H9 (cell line): Measurements from ENCODE around the gene RASA3. TPM values are rescaled to one million over a fixed set of nuclear protein-coding genes. Genes with fewer than 3 reads are reported as not detected.

Experiments used
- DNase-seq: peaks from one replicate; pipeline ENCODE4 v3.0.0-alpha.2; 2017
- H2AFZ ChIP-seq: one replicate; pipeline ENCODE4 v1.6.1; 2013; ENCODE audit warnings: mild to moderate bottlenecking, low read length, control low read depth, moderate library complexity
- H2AK5ac ChIP-seq: 2 replicates; pipeline ENCODE4 v1.6.1; 2013; ENCODE audit warnings: low read length, control low read depth, mixed read lengths; ENCODE audit not compliant: insufficient read length
- H2BK120ac ChIP-seq: one replicate; pipeline ENCODE4 v1.6.1; 2013; ENCODE audit warnings: low read depth, mild to moderate bottlenecking, low read length, control low read depth, inconsistent platforms; ENCODE audit not compliant: poor library complexity, severe bottlenecking
- H2BK12ac ChIP-seq: 2 replicates; pipeline ENCODE4 v1.6.1; 2013; ENCODE audit warnings: low read length, control low read depth, mixed read lengths, low read depth; ENCODE audit not compliant: insufficient read length
- H2BK15ac ChIP-seq: 2 replicates; pipeline ENCODE4 v1.6.1; 2013; ENCODE audit warnings: low read depth, low read length, control low read depth
- H2BK20ac ChIP-seq: one replicate; pipeline ENCODE4 v1.6.1; 2013; ENCODE audit warnings: low read depth, mild to moderate bottlenecking, low read length, control low read depth, inconsistent platforms; ENCODE audit not compliant: poor library complexity, severe bottlenecking
- H2BK5ac ChIP-seq: 2 replicates; pipeline ENCODE4 v1.6.1; 2013; ENCODE audit warnings: low read length, control low read depth, mixed read lengths; ENCODE audit not compliant: insufficient read length
- H3K14ac ChIP-seq: 2 replicates; pipeline ENCODE4 v1.6.1; 2013; ENCODE audit warnings: low read length, control low read depth; ENCODE audit not compliant: insufficient read depth
- H3K18ac ChIP-seq: 2 replicates; pipeline ENCODE4 v1.6.1; 2013; ENCODE audit warnings: low read depth, mild to moderate bottlenecking, mixed read lengths, low read length, control low read depth; ENCODE audit not compliant: insufficient read length
- H3K23ac ChIP-seq: 2 replicates; pipeline ENCODE4 v1.6.1; 2013; ENCODE audit warnings: low read length, control low read depth, mixed read lengths, low read depth; ENCODE audit not compliant: insufficient read length
- H3K23me2 ChIP-seq: 2 replicates; pipeline ENCODE4 v1.6.1; 2013; ENCODE audit warnings: low read depth, mild to moderate bottlenecking, mixed read lengths, low read length, control low read depth; ENCODE audit not compliant: insufficient read length, poor library complexity, severe bottlenecking
- H3K27ac ChIP-seq: 2 replicates; pipeline ENCODE4 v1.5.1; 2013; ENCODE audit warnings: low read length, control low read depth, mixed read lengths, low read depth; ENCODE audit not compliant: insufficient read length
- H3K27me3 ChIP-seq: 2 replicates; pipeline ENCODE4 v1.6.1; 2013; ENCODE audit warnings: low read length, control low read depth, inconsistent platforms; ENCODE audit not compliant: insufficient read depth
- H3K4ac ChIP-seq: 2 replicates; pipeline ENCODE4 v1.6.1; 2013; ENCODE audit warnings: low read depth, mild to moderate bottlenecking, control low read depth, inconsistent platforms, low read length, moderate library complexity
- H3K4me1 ChIP-seq: 2 replicates; pipeline ENCODE4 v1.6.1; 2013; ENCODE audit warnings: low read length, control low read depth, inconsistent platforms; ENCODE audit not compliant: insufficient read depth
- H3K4me2 ChIP-seq: 2 replicates; pipeline ENCODE4 v1.6.1; 2013; ENCODE audit warnings: low read length, control low read depth, mixed read lengths; ENCODE audit not compliant: insufficient read length, insufficient read depth
- H3K56ac ChIP-seq: 2 replicates; pipeline ENCODE4 v1.6.1; 2013; ENCODE audit warnings: low read depth, mild to moderate bottlenecking, mixed read lengths, low read length, control low read depth; ENCODE audit not compliant: insufficient read length
- H3K79me1 ChIP-seq: 2 replicates; pipeline ENCODE4 v1.6.1; 2013; ENCODE audit warnings: low read depth, mild to moderate bottlenecking, moderate library complexity, low read length, control low read depth, inconsistent platforms; ENCODE audit not compliant: insufficient read depth, poor library complexity, severe bottlenecking
- H3K79me2 ChIP-seq: 2 replicates; pipeline ENCODE4 v1.6.1; 2013; ENCODE audit warnings: low read length, control low read depth, inconsistent platforms; ENCODE audit not compliant: insufficient read depth
- H3K9ac ChIP-seq: 2 replicates; pipeline ENCODE4 v1.6.1; 2013; ENCODE audit warnings: low read length, control low read depth, mixed read lengths; ENCODE audit not compliant: insufficient read length; ENCODE audit errors: extremely low read depth
- H3K9me3 ChIP-seq: one replicate; pipeline ENCODE4 v1.6.1; 2013; ENCODE audit warnings: low read depth, low read length, inconsistent platforms; ENCODE audit not compliant: control insufficient read depth
- H3T11ph ChIP-seq: one replicate; pipeline ENCODE4 v1.6.1; 2013; ENCODE audit warnings: mild to moderate bottlenecking, low read length, control low read depth, inconsistent platforms
- H4K20me1 ChIP-seq: one replicate; pipeline ENCODE4 v1.6.1; 2013; ENCODE audit not compliant: control insufficient read depth, insufficient read length, insufficient read depth
- H4K5ac ChIP-seq: 2 replicates; pipeline ENCODE4 v1.6.1; 2013; ENCODE audit warnings: low read depth, mild to moderate bottlenecking, mixed read lengths, low read length, control low read depth; ENCODE audit not compliant: insufficient read length
- H4K8ac ChIP-seq: replicated peaks from 2 replicates; pipeline ENCODE4 v1.6.1; 2013; ENCODE audit warnings: low read length, control low read depth, mixed read lengths, low read depth; ENCODE audit not compliant: insufficient read length
- H4K91ac ChIP-seq: 2 replicates; pipeline ENCODE4 v1.6.1; 2013; ENCODE audit warnings: low read depth, mild to moderate bottlenecking, moderate library complexity, mixed read lengths, low read length, control low read depth; ENCODE audit not compliant: insufficient read length
- H3K27ac Mint-ChIP-seq, 3 experiments: 2 replicates in 2 of 3; 3 replicates in 1 of 3; pipeline ENCODE4 v1.8.0; 2020 to 2021; ENCODE audit warnings: mixed read lengths in 3 of 3, mild to moderate bottlenecking in 1 of 3, moderate library complexity in 1 of 3
- H3K27me3 Mint-ChIP-seq: 2 replicates; pipeline ENCODE4 v1.8.0; 2021; ENCODE audit warnings: low read depth, mild to moderate bottlenecking, moderate library complexity, mixed read lengths
- H3K36me3 Mint-ChIP-seq, 3 experiments: 2 replicates in 2 of 3; 3 replicates in 1 of 3; pipeline ENCODE4 v1.8.0; 2020 to 2021; ENCODE audit warnings: low read depth in 3 of 3, mixed read lengths in 3 of 3; ENCODE audit not compliant: insufficient read depth in 1 of 3
- H3K4me1 Mint-ChIP-seq, 2 experiments: 2 replicates each; pipeline ENCODE4 v1.8.0; 2020; ENCODE audit warnings: mixed read lengths in 2 of 2
- H3K4me3 Mint-ChIP-seq, 2 experiments: 2 replicates in 1 of 2; 3 replicates in 1 of 2; pipeline ENCODE4 v1.8.0; 2020 to 2021; ENCODE audit warnings: mild to moderate bottlenecking in 2 of 2, mixed read lengths in 2 of 2, moderate library complexity in 1 of 2
- H3K9me3 Mint-ChIP-seq, 2 experiments: 2 replicates in 1 of 2; 3 replicates in 1 of 2; pipeline ENCODE4 v1.8.0; 2020; ENCODE audit warnings: mild to moderate bottlenecking in 2 of 2, mixed read lengths in 2 of 2, moderate library complexity in 1 of 2
- CTCF ChIP-seq: fragments of 200-600 bp; sonication (generic); conservative IDR thresholded peaks from 3 replicates; pipeline ENCODE4 v1.8.0; 2021; ENCODE audit warnings: antibody characterized with exemption, mild to moderate bottlenecking
- WGBS: extraction: QIAGEN DNeasy Blood & Tissue Kit; methylation state at CpG from one replicate; pipeline ENCODE4 v1.1.7; 2013; ENCODE audit warnings: missing lambda C conversion rate, low lambda C conversion rate, mixed read lengths; ENCODE audit not compliant: insufficient read length; ENCODE audit errors: extremely low coverage; 5-methylcytosine and 5-hydroxymethylcytosine counted together
- total RNA-seq: library from RNA; stranded (reverse); gene quantifications from 2 replicates; pipeline ENCODE4 v1.2.1, GENCODE V29; 2021

Gene RASA3
- total RNA-seq, 1 experiment from 2014 or later = 12.3 TPM

- Mint-ChIP-seq H3K27ac (peak overlapping the region in 2 of 3 experiments; percentile 23 to 82; a peak in 2 of 7 replicates), H3K4me3 (no peak overlapping the region), H3K27me3 (no peaks in the 10 kb centered on the region; the same call in 1 of the 2 replicates), H3K4me1 (peaks cover 3 to 4% of the 10 kb centered on the region in 2 experiments; a peak in 2 of 4 replicates), H3K36me3 (peaks cover 0 to 5% (median 2%) of the 10 kb centered on the region in 3 experiments; a peak in 3 of 7 replicates), H3K9me3 (no peaks in the 10 kb centered on the region; a peak in 1 of 5 replicates)
- H3T11ph ChIP-seq = no peak overlapping the region
- H2BK15ac ChIP-seq = no peak overlapping the region
- no peak overlapping the region for H2BK5ac ChIP-seq
- no peaks in the 10 kb centered on the region for H3K23me2 ChIP-seq
- H3K4me1 ChIP-seq = no peaks in the 10 kb centered on the region
- no peak overlapping the region for H4K5ac ChIP-seq
- no peak overlapping the region for H3K4ac ChIP-seq
- H3K79me1 ChIP-seq = no peaks in the 10 kb centered on the region
- H3K4me2 ChIP-seq = no peak overlapping the region
- no peak overlapping the region for H3K9ac ChIP-seq
- H2AFZ ChIP-seq = no peak overlapping the region
- no peak overlapping the region for H3K27ac ChIP-seq
- H3K18ac ChIP-seq = no peak overlapping the region
- H2BK120ac ChIP-seq = no peak overlapping the region
- no peak overlapping the region for H4K91ac ChIP-seq
- no peak for TF ChIP-seq CTCF
- no peak overlapping the region for H3K23ac ChIP-seq
- H4K8ac ChIP-seq = no peak overlapping the region
- H3K79me2 ChIP-seq = no peaks in the 10 kb centered on the region
- no peak overlapping the region; the same call in 1 of the 2 replicates for H3K14ac ChIP-seq
- no peak overlapping the region for H2BK12ac ChIP-seq
- WGBS = no CpG with 5 or more reads among the region's 19 CpGs
- DNase-seq = no peak
- no peak overlapping the region for H2AK5ac ChIP-seq
- H3K27me3 ChIP-seq = no peaks in the 10 kb centered on the region
- peaks cover 5% of the 10 kb centered on the region for H3K9me3 ChIP-seq
- H4K20me1 ChIP-seq = peaks cover 5% of the 10 kb centered on the region
- no peak overlapping the region for H3K56ac ChIP-seq
- H2BK20ac ChIP-seq = no peak overlapping the region
Measured at GRCh38 chr13:113970810-113971470, 161.5 kb downstream of the RASA3 start.
